GM18951 (cell line): ENCODE results near the gene C11orf21.

Experiments used
- POLR2A ChIP-seq: IDR thresholded peaks from 4 replicates; pipeline ENCODE4 v1.6.1; 2011; ENCODE audit warnings: mild to moderate bottlenecking; ENCODE audit not compliant: insufficient read length, insufficient read depth; ENCODE audit errors: extremely low read depth
- in situ Hi-C: fragments of 300-500 bp; cut with MboI; formaldehyde crosslinking; loops from one replicate; pipeline ENCODE4 v1.12.0; 2022; ENCODE audit warnings: low sequenced_read_pairs, mixed read lengths, inconsistent platforms; ENCODE audit not compliant: unreplicated experiment

C11orf21 gene

GRCh38 chr11:2330696-2331095 is 29.0 kb upstream of the C11orf21 start:
- in situ Hi-C loops = no loop called here
- TF ChIP-seq POLR2A = no peak

- in situ Hi-C loops = no loop called here
- no peak for TF ChIP-seq POLR2A
Measured at GRCh38 chr11:2329551-2329950, 27.8 kb upstream of the C11orf21 start.

- in situ Hi-C loops = no loop called here
- no peak for TF ChIP-seq POLR2A
Measured at GRCh38 chr11:2328656-2329354, 27.1 kb upstream of the C11orf21 start.

- TF ChIP-seq POLR2A = no peak
Measured at GRCh38 chr11:2328021-2328420, 26.3 kb upstream of the C11orf21 start.

GRCh38 chr11:2327032-2327431 is 25.3 kb upstream of the C11orf21 start:
- in situ Hi-C loops = no loop called here
- TF ChIP-seq POLR2A = no peak

More at GRCh38 chr11:2328021-2328420, 26.3 kb upstream of the C11orf21 start:
- in situ Hi-C loops = no loop called here

- in situ Hi-C loops = no loop called here
- no peak for TF ChIP-seq POLR2A
Measured at GRCh38 chr11:2325719-2326118, 24.0 kb upstream of the C11orf21 start.

GRCh38 chr11:2325123-2325522 is 23.4 kb upstream of the C11orf21 start:
- no peak for TF ChIP-seq POLR2A
- in situ Hi-C loops = no loop called here

- no peak for TF ChIP-seq POLR2A
- in situ Hi-C loops = no loop called here
Measured at GRCh38 chr11:2321311-2321683, 19.6 kb upstream of the C11orf21 start.

GRCh38 chr11:2320568-2321310 is 19.0 kb upstream of the C11orf21 start:
- in situ Hi-C loops = no loop called here
- no peak for TF ChIP-seq POLR2A

GRCh38 chr11:2319791-2320472 is 18.2 kb upstream of the C11orf21 start:
- in situ Hi-C loops = loop anchor here (5.0 kb wide), 1 partner anchor 107 kb away; no protein-coding TSS in a partner anchor
- no peak for TF ChIP-seq POLR2A

GRCh38 chr11:2318707-2319106 is 17.0 kb upstream of the C11orf21 start:
- no peak for TF ChIP-seq POLR2A
- in situ Hi-C loops = loop anchor here (5.0 kb wide), 1 partner anchor 109 kb away; no protein-coding TSS in a partner anchor

- in situ Hi-C loops = loop anchor here (5.0 kb wide), 1 partner anchor 109 kb away; no protein-coding TSS in a partner anchor
Measured at GRCh38 chr11:2318123-2318522, 16.4 kb upstream of the C11orf21 start.

GRCh38 chr11:2317354-2318050 is 15.8 kb upstream of the C11orf21 start:
- in situ Hi-C loops = loop anchor here (5.0 kb wide), 1 partner anchor 110 kb away; no protein-coding TSS in a partner anchor
- TF ChIP-seq POLR2A = no peak

More at GRCh38 chr11:2318123-2318522, 16.4 kb upstream of the C11orf21 start:
- TF ChIP-seq POLR2A = no peak
